ENCODE results near the gene WDR91.

DNA sequence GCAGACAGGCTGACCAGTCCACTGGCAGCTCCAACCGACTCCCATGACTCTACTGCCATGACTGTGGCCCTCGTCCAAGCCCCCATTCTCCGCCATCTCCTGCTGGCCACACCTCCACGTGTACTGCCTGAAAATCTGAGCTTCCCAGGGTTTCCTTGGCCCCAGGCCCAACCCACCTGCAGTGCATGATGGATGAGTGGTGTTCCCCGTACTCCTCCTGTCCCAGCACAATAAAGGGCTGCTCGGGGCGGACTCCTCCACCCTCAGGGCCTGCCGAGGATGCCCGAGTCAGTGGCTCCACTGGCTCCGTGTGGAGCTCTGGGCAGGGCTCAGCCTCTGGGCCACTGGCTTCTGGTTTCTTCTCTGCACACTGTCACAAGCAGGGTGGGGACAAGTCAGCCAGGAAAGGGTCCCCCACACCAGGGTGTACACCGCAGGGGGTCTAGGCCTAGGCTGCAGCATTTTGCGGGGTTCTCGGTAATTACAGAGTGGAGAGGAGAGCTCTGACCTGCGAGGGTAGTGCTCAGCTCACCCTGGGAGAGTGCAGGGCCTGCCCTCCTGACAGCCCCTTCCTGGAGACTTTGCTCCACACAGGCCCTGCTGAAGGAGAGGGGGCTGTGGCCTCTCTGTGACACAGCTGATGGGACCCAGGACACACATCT is 15.2 kb downstream of the WDR91 start:
- TF ChIP-seq POLR2AphosphoS5 (IDR thresholded peaks at IDR 0.05; ENCODE audit: insufficient read depth, low read depth, low read length): no peak
- TF ChIP-seq, protein P1, sequence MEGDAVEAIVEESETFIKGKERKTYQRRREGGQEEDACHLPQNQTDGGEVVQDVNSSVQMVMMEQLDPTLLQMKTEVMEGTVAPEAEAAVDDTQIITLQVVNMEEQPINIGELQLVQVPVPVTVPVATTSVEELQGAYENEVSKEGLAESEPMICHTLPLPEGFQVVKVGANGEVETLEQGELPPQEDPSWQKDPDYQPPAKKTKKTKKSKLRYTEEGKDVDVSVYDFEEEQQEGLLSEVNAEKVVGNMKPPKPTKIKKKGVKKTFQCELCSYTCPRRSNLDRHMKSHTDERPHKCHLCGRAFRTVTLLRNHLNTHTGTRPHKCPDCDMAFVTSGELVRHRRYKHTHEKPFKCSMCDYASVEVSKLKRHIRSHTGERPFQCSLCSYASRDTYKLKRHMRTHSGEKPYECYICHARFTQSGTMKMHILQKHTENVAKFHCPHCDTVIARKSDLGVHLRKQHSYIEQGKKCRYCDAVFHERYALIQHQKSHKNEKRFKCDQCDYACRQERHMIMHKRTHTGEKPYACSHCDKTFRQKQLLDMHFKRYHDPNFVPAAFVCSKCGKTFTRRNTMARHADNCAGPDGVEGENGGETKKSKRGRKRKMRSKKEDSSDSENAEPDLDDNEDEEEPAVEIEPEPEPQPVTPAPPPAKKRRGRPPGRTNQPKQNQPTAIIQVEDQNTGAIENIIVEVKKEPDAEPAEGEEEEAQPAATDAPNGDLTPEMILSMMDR (IDR thresholded peaks at IDR 0.05; ENCODE audit: extremely low read depth in 1 of 2, insufficient read depth in 1 of 2, low read depth in 1 of 2, low read length in 2 of 2): no peak
- TF ChIP-seq, protein P2, sequence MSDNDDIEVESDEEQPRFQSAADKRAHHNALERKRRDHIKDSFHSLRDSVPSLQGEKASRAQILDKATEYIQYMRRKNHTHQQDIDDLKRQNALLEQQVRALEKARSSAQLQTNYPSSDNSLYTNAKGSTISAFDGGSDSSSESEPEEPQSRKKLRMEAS (IDR thresholded peaks at IDR 0.05; ENCODE audit: insufficient read depth, insufficient read length): no peak
- TF ChIP-seq FOS (IDR thresholded peaks at IDR 0.05; ENCODE audit: borderline replicate concordance, insufficient read depth, low read length): no peak
- TF ChIP-seq POLR2A (IDR thresholded peaks at IDR 0.05; ENCODE audit: low read depth, low read length): no peak
- no peak for TF ChIP-seq EZH2 (IDR thresholded peaks at IDR 0.05; ENCODE audit: borderline replicate concordance, low read depth, low read length, severe bottlenecking)

Measured in endothelial cell of umbilical vein (primary cell).